GM12891 (cell line): ENCODE measurements around the gene SAMD10.

Experiments
- PAX5 ChIP-seq: IDR thresholded peaks from 2 replicates; pipeline ENCODE4 v1.6.1; 2011; ENCODE audit warnings: low read length, moderate library complexity, mild to moderate bottlenecking; ENCODE audit not compliant: insufficient read depth, severe bottlenecking
- POLR2A ChIP-seq: IDR thresholded peaks from 2 replicates; pipeline ENCODE4 v1.6.1; 2011; ENCODE audit warnings: low read depth, low read length, control low read depth
- POLR2AphosphoS5 ChIP-seq: IDR thresholded peaks from 2 replicates; pipeline ENCODE4 v1.6.1; 2011; ENCODE audit warnings: low read depth, low read length, control low read depth
- POU2F2 ChIP-seq: IDR thresholded peaks from 2 replicates; pipeline ENCODE4 v1.6.1; 2011; ENCODE audit warnings: low read depth, mild to moderate bottlenecking, control low read depth, low read length, moderate library complexity
- SPI1 ChIP-seq: IDR thresholded peaks from 2 replicates; pipeline ENCODE4 v1.6.1; 2011; ENCODE audit warnings: low read depth, low read length, control low read depth
- TAF1 ChIP-seq: IDR thresholded peaks from 2 replicates; pipeline ENCODE4 v1.6.1; 2011; ENCODE audit warnings: low read depth, low read length, control low read depth

GRCh38 chr20:63956664-63957003 lies 22.8 kb downstream of the SAMD10 start:
- TF ChIP-seq TAF1 (no peak), POLR2A (no peak), POLR2AphosphoS5 (no peak), POU2F2 (no peak), SPI1 (no peak), PAX5 (no peak)
